ENCODE data around the gene AAK1.
"Not testable (repeated sequence)": the region's sequence is repeated elsewhere in the genome, so short reads cannot be mapped to it uniquely, and the experiment has no call there.

- not testable (repeated sequence) for TF ChIP-seq CTCF (optimal IDR thresholded peaks at IDR 0.05 in 1 of 3, IDR thresholded peaks at IDR 0.05 in 1 of 3, conservative IDR thresholded peaks at IDR 0.05 in 1 of 3; ENCODE audit: extremely low read depth in 1 of 3, insufficient read depth in 2 of 3, low read length in 3 of 3); EZH2 (IDR thresholded peaks at IDR 0.05; ENCODE audit: low read length)
These were observed 21.5 kb downstream of the AAK1 start for GRCh38 chr2:69622017-69622540.

Measured in keratinocyte (primary cell).